SU-DHL-6 (cell line): ENCODE measurements around the gene DYNC1H1.

Source experiments
- EZH2phosphoT487 ChIP-seq: fragments of 200-600 bp; sonication (generic), shearing (Covaris generic); conservative IDR thresholded peaks from 2 replicates; pipeline ENCODE4 v1.6.1; 2018; ENCODE audit warnings: mild to moderate bottlenecking, antibody characterized with exemption, low read length, moderate library complexity, mixed read lengths
- TF ChIP-seq, protein P1 (sequence below): fragments of 200-600 bp; sonication (generic); IDR thresholded peaks from one replicate; pipeline ENCODE4 v1.5.1; 2017; ENCODE audit warnings: antibody characterized with exemption, mild to moderate bottlenecking, low read length, moderate library complexity; ENCODE audit not compliant: insufficient read depth, poor library complexity, severe bottlenecking

DNA sequence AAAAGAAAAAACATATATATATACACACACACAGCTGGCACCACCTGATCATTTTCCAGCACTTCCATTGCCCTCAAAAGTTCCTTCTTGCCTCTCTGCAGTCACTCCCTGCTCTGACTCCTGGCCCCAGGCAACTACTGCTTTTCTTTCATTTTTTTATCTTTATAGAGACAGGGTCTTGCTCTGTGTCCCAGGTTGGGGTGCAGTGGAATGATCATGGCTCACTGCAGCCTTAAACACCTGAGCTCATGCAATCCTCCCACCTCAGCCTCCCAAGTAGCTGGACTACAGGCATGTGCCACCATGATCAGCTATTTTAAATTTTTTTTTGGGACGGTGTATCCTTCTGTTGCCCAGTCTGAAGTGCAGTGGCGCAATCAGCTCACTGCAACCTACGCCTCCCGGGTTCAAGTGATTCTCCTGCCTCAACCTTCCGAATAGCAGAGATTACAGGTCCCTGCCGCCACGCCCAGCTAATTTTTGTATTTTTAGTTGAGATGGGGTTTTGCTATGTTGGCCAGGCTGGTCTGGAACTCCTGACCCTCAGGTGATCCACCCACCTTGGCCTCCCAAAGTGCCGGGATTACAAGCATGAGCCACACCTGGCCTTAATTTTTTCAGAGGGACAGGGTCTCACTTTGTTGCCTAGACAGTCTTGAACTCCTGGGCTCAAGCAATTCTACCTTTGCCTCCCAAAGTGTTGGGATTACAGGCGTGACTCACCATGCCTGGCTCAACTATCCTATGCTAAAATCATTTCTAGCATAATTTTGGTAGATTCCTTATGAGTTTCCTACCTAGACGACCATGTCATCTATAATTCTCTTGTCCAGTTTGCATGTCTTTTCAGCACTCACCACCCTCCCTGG is 114.7 kb downstream of the DYNC1H1 start:
- no peak for TF ChIP-seq EZH2phosphoT487
- TF ChIP-seq, protein P1, sequence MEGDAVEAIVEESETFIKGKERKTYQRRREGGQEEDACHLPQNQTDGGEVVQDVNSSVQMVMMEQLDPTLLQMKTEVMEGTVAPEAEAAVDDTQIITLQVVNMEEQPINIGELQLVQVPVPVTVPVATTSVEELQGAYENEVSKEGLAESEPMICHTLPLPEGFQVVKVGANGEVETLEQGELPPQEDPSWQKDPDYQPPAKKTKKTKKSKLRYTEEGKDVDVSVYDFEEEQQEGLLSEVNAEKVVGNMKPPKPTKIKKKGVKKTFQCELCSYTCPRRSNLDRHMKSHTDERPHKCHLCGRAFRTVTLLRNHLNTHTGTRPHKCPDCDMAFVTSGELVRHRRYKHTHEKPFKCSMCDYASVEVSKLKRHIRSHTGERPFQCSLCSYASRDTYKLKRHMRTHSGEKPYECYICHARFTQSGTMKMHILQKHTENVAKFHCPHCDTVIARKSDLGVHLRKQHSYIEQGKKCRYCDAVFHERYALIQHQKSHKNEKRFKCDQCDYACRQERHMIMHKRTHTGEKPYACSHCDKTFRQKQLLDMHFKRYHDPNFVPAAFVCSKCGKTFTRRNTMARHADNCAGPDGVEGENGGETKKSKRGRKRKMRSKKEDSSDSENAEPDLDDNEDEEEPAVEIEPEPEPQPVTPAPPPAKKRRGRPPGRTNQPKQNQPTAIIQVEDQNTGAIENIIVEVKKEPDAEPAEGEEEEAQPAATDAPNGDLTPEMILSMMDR, result no peak
